Chondrocyte (in vitro differentiated cells): ENCODE data around the gene NELFB. TPM values are rescaled to one million over a fixed set of nuclear protein-coding genes. Genes with fewer than 3 reads are reported as not detected.

Experiments
- DNase-seq: peaks from one replicate; pipeline ENCODE4 v3.0.0; 2021; ENCODE audit warnings: mixed read lengths, low spot score
- H3K27ac Mint-ChIP-seq: one replicate; pipeline ENCODE4 v1.8.0; 2021; ENCODE audit warnings: mild to moderate bottlenecking, moderate library complexity, mixed read lengths; ENCODE audit not compliant: unreplicated experiment
- H3K27me3 Mint-ChIP-seq: 2 replicates; pipeline ENCODE4 v1.8.0; 2021; ENCODE audit warnings: low read depth, mixed read lengths
- H3K36me3 Mint-ChIP-seq: 2 replicates; pipeline ENCODE4 v1.8.0; 2021; ENCODE audit warnings: low read depth, mixed read lengths
- H3K4me1 Mint-ChIP-seq: 2 replicates; pipeline ENCODE4 v1.8.0; 2021; ENCODE audit warnings: low read depth, mild to moderate bottlenecking, mixed read lengths
- H3K4me3 Mint-ChIP-seq: one replicate; pipeline ENCODE4 v1.8.0; 2021; ENCODE audit warnings: mild to moderate bottlenecking, moderate library complexity, mixed read lengths; ENCODE audit not compliant: unreplicated experiment
- H3K9me3 Mint-ChIP-seq: 2 replicates; pipeline ENCODE4 v1.8.0; 2021; ENCODE audit warnings: low read depth, mixed read lengths
- total RNA-seq: library from RNA; stranded (reverse); gene quantifications from 3 replicates; pipeline ENCODE4 v1.2.1, GENCODE V29; 2021
- TF ChIP-seq, protein P1 (sequence below): fragments of 200-600 bp; sonication (generic); IDR thresholded peaks from 2 replicates; pipeline ENCODE4 v1.5.0; 2021; ENCODE audit warnings: antibody characterized with exemption, mild to moderate bottlenecking, moderate library complexity

The NELFB gene
- total RNA-seq, 1 donor from 2014 or later: 48.0 TPM

DNA sequence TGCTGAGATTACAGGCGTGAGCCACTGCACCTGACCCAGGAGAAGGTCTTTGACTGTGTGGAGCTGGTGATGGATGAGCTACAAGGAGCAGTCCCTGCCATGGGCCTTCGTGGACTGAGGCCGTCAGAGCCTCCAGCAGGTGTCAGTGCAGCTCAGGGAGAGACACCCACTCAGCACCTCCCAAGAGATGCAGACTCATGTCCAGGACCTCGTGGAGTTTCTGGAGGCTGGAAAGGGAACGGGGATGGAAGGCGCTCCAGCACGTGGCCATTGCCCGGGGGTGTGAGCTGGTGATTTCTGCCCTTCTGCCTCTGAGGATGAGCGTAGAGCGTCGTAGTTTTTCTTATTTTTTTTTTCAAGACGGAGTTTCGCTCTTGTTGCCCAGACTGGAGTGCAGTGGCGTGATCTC lies 31.9 kb downstream of the NELFB start:
- no peaks in the 10 kb centered on the region for H3K9me3 Mint-ChIP-seq
- H3K4me1 Mint-ChIP-seq: peaks cover 2% of the 10 kb centered on the region
- H3K27ac Mint-ChIP-seq: no peak overlapping the region
- DNase-seq: no peak
- no peak overlapping the region for H3K4me3 Mint-ChIP-seq
- TF ChIP-seq, protein P1, sequence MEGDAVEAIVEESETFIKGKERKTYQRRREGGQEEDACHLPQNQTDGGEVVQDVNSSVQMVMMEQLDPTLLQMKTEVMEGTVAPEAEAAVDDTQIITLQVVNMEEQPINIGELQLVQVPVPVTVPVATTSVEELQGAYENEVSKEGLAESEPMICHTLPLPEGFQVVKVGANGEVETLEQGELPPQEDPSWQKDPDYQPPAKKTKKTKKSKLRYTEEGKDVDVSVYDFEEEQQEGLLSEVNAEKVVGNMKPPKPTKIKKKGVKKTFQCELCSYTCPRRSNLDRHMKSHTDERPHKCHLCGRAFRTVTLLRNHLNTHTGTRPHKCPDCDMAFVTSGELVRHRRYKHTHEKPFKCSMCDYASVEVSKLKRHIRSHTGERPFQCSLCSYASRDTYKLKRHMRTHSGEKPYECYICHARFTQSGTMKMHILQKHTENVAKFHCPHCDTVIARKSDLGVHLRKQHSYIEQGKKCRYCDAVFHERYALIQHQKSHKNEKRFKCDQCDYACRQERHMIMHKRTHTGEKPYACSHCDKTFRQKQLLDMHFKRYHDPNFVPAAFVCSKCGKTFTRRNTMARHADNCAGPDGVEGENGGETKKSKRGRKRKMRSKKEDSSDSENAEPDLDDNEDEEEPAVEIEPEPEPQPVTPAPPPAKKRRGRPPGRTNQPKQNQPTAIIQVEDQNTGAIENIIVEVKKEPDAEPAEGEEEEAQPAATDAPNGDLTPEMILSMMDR: peak; percentile 75
- H3K36me3 Mint-ChIP-seq: no peaks in the 10 kb centered on the region
- H3K27me3 Mint-ChIP-seq: peaks cover 2% of the 10 kb centered on the region

DNA sequence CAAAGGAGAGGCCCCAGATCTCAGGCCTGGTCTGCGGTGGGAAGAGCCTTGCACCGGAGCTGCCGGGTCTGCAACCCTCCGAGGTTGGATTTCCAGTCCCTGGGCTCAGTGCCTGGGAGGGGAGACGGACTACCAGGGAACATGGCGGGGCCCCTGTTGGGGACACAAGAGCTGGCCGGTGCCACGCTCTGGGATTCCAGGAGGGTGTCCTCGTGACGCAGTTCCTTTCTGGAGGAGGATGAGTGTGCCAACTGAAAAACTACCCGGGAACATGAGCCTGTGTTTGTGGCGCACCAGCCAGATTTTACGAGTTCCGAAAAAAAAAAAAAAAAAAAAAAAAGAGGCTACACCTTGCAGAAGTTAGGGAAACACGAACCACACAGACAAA lies 38.0 kb downstream of the NELFB start:
- Mint-ChIP-seq H3K9me3 (no peaks in the 10 kb centered on the region), H3K4me3 (no peak overlapping the region), H3K36me3 (no peaks in the 10 kb centered on the region), H3K4me1 (peaks cover 12% of the 10 kb centered on the region), H3K27ac (no peak overlapping the region), H3K27me3 (peaks cover 2% of the 10 kb centered on the region)
- TF ChIP-seq, protein P1: no peak
- no peak for DNase-seq

DNA sequence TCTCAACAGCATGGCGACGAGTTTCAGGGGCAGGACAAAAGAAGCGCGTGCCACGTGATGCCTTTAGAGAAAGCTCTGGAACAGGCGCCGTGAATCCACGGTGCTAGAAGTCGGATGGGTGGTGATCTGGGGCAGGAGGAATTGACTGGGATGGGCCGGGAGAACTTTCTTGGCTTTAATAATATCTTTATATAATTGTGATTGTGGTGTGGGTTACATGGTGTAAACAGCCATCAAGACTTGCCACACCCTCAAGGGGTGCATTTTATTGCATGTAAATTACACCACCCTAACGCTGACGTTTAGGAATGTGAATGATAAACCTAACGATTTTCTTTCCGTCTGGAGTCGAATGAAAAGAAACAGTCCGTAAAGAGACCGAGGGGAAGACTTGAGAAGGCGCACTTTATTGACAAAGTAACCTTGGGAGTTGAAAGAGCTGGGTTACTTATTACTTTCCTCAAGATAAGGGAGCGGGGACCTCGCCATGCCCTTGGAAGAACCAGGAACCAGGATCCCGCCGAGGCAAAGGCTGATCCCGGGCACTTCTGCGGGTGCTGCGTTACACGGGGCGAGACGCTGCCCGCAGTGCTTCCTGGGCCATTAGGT lies 38.5 kb downstream of the NELFB start:
- no peaks in the 10 kb centered on the region for H3K36me3 Mint-ChIP-seq
- no peak overlapping the region for H3K4me3 Mint-ChIP-seq
- DNase-seq: no peak
- H3K27me3 Mint-ChIP-seq: peaks cover 2% of the 10 kb centered on the region
- no peaks in the 10 kb centered on the region for H3K9me3 Mint-ChIP-seq
- no peak overlapping the region for H3K27ac Mint-ChIP-seq
- peaks cover 12% of the 10 kb centered on the region for H3K4me1 Mint-ChIP-seq
- TF ChIP-seq, protein P1: no peak

DNA sequence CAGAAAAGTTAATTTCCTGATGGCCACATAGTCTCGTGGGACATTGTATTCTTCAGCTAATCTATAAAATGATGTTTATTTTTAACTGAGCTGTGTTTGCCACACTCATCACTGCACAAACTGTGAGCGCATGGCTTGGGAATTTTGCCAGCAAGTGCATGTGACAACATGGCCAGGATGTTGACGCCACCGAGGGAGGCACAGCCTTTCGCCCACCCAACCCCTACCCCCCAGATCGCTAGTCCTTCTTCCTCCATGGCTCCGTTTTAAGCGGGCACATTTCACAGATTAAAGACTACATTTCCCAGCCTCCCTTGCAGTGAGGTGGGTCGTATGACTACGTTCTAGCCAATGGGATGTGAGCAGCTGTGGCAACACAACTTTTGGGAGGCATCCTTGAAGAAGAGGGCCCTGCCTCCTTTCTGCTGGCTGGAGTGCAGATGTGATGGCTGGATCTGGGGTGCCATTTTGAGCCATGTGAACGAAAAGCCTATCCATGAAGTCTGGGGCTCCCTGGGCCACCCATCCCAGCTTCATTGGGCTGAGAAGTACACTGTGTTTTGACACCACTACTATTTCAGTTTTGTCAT lies 39.1 kb downstream of the NELFB start:
- Mint-ChIP-seq H3K4me3 (no peak overlapping the region), H3K9me3 (no peaks in the 10 kb centered on the region), H3K4me1 (peaks cover 12% of the 10 kb centered on the region), H3K27ac (no peak overlapping the region), H3K36me3 (no peaks in the 10 kb centered on the region), H3K27me3 (peaks cover 2% of the 10 kb centered on the region)
- DNase-seq: no peak
- TF ChIP-seq, protein P1: no peak

DNA sequence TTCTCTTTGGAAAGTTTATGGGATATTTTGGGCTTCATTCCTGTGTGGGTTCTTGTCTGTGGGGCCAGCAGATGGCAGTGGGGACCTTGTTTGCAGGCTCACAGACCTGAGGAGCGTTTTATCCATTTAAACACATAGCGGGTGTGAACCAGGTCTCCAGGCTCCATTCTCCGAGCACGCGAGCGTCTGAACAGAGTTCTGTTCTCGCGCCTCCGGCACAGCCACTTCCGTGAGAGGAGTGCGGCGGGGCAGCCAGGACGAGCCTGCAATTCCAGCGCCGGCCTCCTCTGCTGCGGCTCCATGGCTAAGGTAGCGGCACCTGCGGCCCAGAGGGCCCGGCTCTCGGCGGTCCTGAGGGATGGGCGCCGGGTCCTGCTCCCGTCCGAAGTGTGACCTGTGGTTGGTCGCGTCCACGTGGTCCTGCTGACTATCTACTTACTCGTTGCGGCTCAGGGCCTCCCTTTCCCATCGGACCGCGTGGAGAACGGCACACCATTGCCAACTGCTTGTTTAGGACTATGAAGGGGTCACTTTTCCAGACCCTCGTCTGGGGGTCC lies 39.6 kb downstream of the NELFB start:
- Mint-ChIP-seq H3K36me3 (no peaks in the 10 kb centered on the region), H3K4me3 (no peak overlapping the region), H3K9me3 (no peaks in the 10 kb centered on the region), H3K27me3 (peaks cover 2% of the 10 kb centered on the region), H3K27ac (no peak overlapping the region), H3K4me1 (peaks cover 13% of the 10 kb centered on the region)
- TF ChIP-seq, protein P1: peak; percentile 64
- no peak for DNase-seq
